Colonic mucosa (tissue), 4 donors: ENCODE results near the gene TMEM236. TPM values are rescaled to one million over a fixed set of nuclear protein-coding genes. Genes with fewer than 3 reads are reported as not detected.

Experiments used
- DNase-seq: peaks from one replicate; pipeline ENCODE4 v3.0.0-alpha.2; 2020
- H3K27ac ChIP-seq: fragments of 200-600 bp; one replicate; pipeline ENCODE4 v1.8.0; 2021
- H3K27me3 ChIP-seq: fragments of 200-600 bp; one replicate; pipeline ENCODE4 v1.8.0; 2021
- H3K36me3 ChIP-seq: fragments of 200-600 bp; one replicate; pipeline ENCODE4 v1.8.0; 2021
- H3K4me1 ChIP-seq: fragments of 200-600 bp; one replicate; pipeline ENCODE4 v1.8.0; 2021; ENCODE audit warnings: mild to moderate bottlenecking
- H3K4me3 ChIP-seq: fragments of 200-600 bp; one replicate; pipeline ENCODE4 v1.8.0; 2021
- H3K9ac ChIP-seq, 2 donors: one replicate each; pipeline ENCODE4 v1.7.0; 2013; ENCODE audit warnings: control low read depth in 2 of 2, low read depth in 2 of 2, low read length in 2 of 2
- H3K9me3 ChIP-seq: fragments of 200-600 bp; one replicate; pipeline ENCODE4 v1.8.0; 2021
- intact Hi-C: fragments of 100-400 bp; cut with DNase I; formaldehyde crosslinking; loops from one replicate; pipeline ENCODE4 v1.14.1; 2022
- total RNA-seq, 2 donors: library from RNA; stranded (reverse); fragmentation: NEBNext Ultra II Directional in 1 of 2; extraction: Animal tissue kit (Norgen Biotek cat#: 25700) in 1 of 2; gene quantifications; one replicate each; pipeline ENCODE4 v1.2.1, GENCODE V29; 2021
- TF ChIP-seq, protein P1 (sequence below): fragments of 200-600 bp; IDR thresholded peaks from one replicate; pipeline ENCODE4 v1.8.0; 2022; ENCODE audit warnings: antibody characterized with exemption, mild to moderate bottlenecking
- donor health status: healthy.
- donor health status: DM: no; HTN: no; CAD: no.
- donor health status: DM: no; HTN: no; CAD: no.

TMEM236 gene
- total RNA-seq, 2 donors from 2014 or later, result 16.6 to 57.4 TPM

- Histone ChIP-seq H3K27ac (no peak overlapping the region), H3K27me3 (no peaks in the 10 kb centered on the region), H3K4me3 (no peak overlapping the region), H3K36me3 (no peaks in the 10 kb centered on the region), H3K9ac (no peak overlapping the region), H3K4me1 (no peaks in the 10 kb centered on the region), H3K9me3 (no peaks in the 10 kb centered on the region)
- TF ChIP-seq, protein P1, sequence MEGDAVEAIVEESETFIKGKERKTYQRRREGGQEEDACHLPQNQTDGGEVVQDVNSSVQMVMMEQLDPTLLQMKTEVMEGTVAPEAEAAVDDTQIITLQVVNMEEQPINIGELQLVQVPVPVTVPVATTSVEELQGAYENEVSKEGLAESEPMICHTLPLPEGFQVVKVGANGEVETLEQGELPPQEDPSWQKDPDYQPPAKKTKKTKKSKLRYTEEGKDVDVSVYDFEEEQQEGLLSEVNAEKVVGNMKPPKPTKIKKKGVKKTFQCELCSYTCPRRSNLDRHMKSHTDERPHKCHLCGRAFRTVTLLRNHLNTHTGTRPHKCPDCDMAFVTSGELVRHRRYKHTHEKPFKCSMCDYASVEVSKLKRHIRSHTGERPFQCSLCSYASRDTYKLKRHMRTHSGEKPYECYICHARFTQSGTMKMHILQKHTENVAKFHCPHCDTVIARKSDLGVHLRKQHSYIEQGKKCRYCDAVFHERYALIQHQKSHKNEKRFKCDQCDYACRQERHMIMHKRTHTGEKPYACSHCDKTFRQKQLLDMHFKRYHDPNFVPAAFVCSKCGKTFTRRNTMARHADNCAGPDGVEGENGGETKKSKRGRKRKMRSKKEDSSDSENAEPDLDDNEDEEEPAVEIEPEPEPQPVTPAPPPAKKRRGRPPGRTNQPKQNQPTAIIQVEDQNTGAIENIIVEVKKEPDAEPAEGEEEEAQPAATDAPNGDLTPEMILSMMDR, result no peak
- no peak for DNase-seq
- intact Hi-C loops, result no loop called here
Measured at GRCh38 chr10:17805330-17805729, 53.3 kb downstream of the TMEM236 start.

GRCh38 chr10:17805921-17806577 is 54.0 kb downstream of the TMEM236 start:
- intact Hi-C loops, result no loop called here
- TF ChIP-seq, protein P1, result no peak
- H3K27me3 ChIP-seq, result no peaks in the 10 kb centered on the region
- H3K4me3 ChIP-seq, result no peak overlapping the region
- no peak overlapping the region for H3K27ac ChIP-seq
- H3K4me1 ChIP-seq, result no peaks in the 10 kb centered on the region
- no peak for DNase-seq
- no peaks in the 10 kb centered on the region for H3K36me3 ChIP-seq
- H3K9me3 ChIP-seq, result no peaks in the 10 kb centered on the region
- H3K9ac ChIP-seq, result no peak overlapping the region

DNA sequence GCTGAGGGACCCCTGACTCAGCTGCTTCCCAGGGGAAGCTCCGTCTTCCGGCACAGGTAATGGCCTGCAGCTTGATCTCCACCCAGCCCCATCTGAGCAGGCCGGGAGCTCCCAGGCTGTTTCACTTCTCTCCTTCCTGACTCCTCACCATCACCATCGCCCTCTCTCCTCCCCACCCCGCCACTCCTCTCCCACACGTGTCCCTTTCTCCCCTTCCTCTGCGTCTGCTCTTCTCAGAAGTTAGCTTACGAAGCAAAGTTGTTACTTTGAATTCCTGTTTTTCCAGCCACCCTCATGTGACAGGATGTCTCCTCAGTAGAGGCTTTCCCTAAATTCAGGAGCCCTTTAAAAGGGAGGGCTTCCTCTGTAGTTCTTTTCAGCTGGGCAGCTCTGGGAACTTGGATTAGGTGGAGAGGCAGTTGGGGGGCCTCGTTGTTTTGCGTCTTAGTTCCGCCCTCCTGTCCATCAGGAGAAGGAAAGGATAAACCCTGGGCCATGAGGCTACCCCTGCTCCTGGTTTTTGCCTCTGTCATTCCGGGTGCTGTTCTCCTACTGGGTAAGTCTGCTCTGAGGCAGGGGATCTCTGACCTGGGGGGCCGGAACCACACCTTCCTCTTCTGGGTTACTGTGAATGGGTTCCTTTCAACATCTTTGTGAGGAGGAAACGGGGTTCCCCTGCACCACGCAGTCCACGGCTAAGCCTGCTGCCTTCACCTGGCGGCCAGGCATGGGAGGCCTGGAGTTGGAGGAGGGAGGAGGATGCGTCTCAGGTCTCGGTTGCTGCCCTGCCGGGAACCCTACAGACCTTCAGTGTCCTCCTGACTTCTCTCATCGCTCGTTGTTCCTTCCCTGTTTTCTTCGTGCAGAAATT is 57.2 kb downstream of the TMEM236 start, which contains the start of gene MRC1:
TSS of gene MRC1 (plus strand) at position 378 of the 871 bp plus-strand sequence. CDS start at position 496, 118 bp downstream.
- no peak within 1 kb of the TSS for H3K4me3 ChIP-seq
- no peaks in the 10 kb centered on the region for H3K9me3 ChIP-seq
- H3K27ac ChIP-seq, result no peak within 1 kb of the TSS
- intact Hi-C loops, result no loop called here
- TF ChIP-seq, protein P1, result no peak
- peak within 1 kb of the TSS in 1 of 2 donors; percentile 49 for H3K9ac ChIP-seq
- H3K4me1 ChIP-seq, result no peaks in the 10 kb centered on the region
- H3K27me3 ChIP-seq, result no peaks in the 10 kb centered on the region
- no peaks in the 10 kb centered on the region for H3K36me3 ChIP-seq
- no peak for DNase-seq

- Histone ChIP-seq H3K27ac (no peak overlapping the region), H3K9ac (no peak overlapping the region), H3K27me3 (no peaks in the 10 kb centered on the region), H3K4me3 (peak overlapping the region; percentile 3), H3K4me1 (no peaks in the 10 kb centered on the region), H3K36me3 (no peaks in the 10 kb centered on the region), H3K9me3 (no peaks in the 10 kb centered on the region)
- intact Hi-C loops, result no loop called here
- TF ChIP-seq, protein P1, result no peak
- DNase-seq, result no peak
Measured at GRCh38 chr10:17811146-17811865, 59.3 kb downstream of the TMEM236 start.

GRCh38 chr10:17814973-17815372 is 63.0 kb downstream of the TMEM236 start:
- intact Hi-C loops, result no loop called here
- TF ChIP-seq, protein P1, result no peak
- Histone ChIP-seq H3K27ac (no peak overlapping the region), H3K9me3 (no peaks in the 10 kb centered on the region), H3K9ac (no peak overlapping the region), H3K4me3 (no peak overlapping the region), H3K36me3 (no peaks in the 10 kb centered on the region), H3K4me1 (no peaks in the 10 kb centered on the region), H3K27me3 (no peaks in the 10 kb centered on the region)
- DNase-seq, result no peak
